ENCODE results near the gene SCTR. TPM values are rescaled to one million over a fixed set of nuclear protein-coding genes. Genes with fewer than 3 reads are reported as not detected.

SCTR gene
- total and polyA plus RNA-seq, 2 of the 13 experiments (the other 11 are each of a cell fraction or from before 2014, with no cell fraction given), result not detected

GRCh38 chr2:119439574-119440500, 84.4 kb downstream of the SCTR start (continued):
- TF ChIP-seq ZBTB40 (IDR thresholded peaks at IDR 0.05) (no peak), ZBTB40 (CRISPR knock-in tag; IDR thresholded peaks at IDR 0.05) (no peak), KLF9 (CRISPR knock-in tag; IDR thresholded peaks at IDR 0.05; ENCODE audit: low read depth) (no peak), SP5 (CRISPR knock-in tag; IDR thresholded peaks at IDR 0.05; ENCODE audit: borderline replicate concordance, low read depth) (no peak), PLRG1 (conservative IDR thresholded peaks at IDR 0.05) (no peak), RXRA (CRISPR knock-in tag; IDR thresholded peaks at IDR 0.05) (no peak), JUN (CRISPR knock-in tag; IDR thresholded peaks at IDR 0.05) (no peak), SNAPC5 (CRISPR knock-in tag; IDR thresholded peaks at IDR 0.05; ENCODE audit: borderline replicate concordance) (no peak), PHF21A (CRISPR knock-in tag; IDR thresholded peaks at IDR 0.05) (no peak), ZNF691 (CRISPR knock-in tag; IDR thresholded peaks at IDR 0.05; ENCODE audit: borderline replicate concordance, low read depth) (no peak), ZFY (CRISPR knock-in tag; IDR thresholded peaks at IDR 0.05) (no peak), RFX5 (IDR thresholded peaks at IDR 0.05; ENCODE audit: low read depth, low read length) (no peak), ZNF280D (CRISPR knock-in tag; IDR thresholded peaks at IDR 0.05) (no peak), PCBP2 (optimal IDR thresholded peaks at IDR 0.05; ENCODE audit: low read depth, low read length, poor library complexity, severe bottlenecking) (no peak)
